ENCODE measurements around the gene SFXN4. TPM values are rescaled to one million over a fixed set of nuclear protein-coding genes. Genes with fewer than 3 reads are reported as not detected.
"Not testable (repeated sequence)": the region's sequence is repeated elsewhere in the genome, so short reads cannot be mapped to it uniquely, and the experiment has no call there.

The SFXN4 gene
- total RNA-seq, 1 experiment from 2014 or later: 83.4 TPM

- DNase-seq (ENCODE audit: low spot score): no peak
Observed at GRCh38 chr10:119190954-119191785, 25.7 kb upstream of the SFXN4 start.

GRCh38 chr10:119190353-119190752 lies 24.8 kb upstream of the SFXN4 start:
- peak; percentile 88 for DNase-seq (ENCODE audit: low spot score)

DNA sequence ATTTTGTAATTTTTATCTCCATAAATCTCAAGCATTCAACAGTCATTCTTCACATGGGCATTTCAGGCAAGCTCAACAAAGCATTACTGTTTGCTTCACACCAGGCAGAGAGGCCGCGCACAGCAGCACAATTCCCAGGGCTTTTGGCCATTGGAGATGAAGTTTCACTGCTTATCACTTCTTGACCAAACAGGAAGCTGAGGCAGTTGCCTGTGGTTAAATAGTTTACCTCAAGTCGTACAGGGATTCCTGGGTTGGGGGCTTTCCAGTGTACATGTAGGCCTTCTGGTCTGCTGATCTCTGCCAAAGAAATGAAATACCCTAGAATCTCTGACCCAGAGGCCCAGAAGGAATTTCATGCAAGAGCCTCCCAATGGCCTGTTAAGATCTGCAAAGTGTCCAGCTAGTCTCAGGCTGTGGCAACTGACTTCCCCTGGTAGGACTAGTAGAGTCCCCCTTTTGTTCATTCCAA lies 24.3 kb upstream of the SFXN4 start:
- peak; percentile 87 for DNase-seq (ENCODE audit: low spot score)

DNA sequence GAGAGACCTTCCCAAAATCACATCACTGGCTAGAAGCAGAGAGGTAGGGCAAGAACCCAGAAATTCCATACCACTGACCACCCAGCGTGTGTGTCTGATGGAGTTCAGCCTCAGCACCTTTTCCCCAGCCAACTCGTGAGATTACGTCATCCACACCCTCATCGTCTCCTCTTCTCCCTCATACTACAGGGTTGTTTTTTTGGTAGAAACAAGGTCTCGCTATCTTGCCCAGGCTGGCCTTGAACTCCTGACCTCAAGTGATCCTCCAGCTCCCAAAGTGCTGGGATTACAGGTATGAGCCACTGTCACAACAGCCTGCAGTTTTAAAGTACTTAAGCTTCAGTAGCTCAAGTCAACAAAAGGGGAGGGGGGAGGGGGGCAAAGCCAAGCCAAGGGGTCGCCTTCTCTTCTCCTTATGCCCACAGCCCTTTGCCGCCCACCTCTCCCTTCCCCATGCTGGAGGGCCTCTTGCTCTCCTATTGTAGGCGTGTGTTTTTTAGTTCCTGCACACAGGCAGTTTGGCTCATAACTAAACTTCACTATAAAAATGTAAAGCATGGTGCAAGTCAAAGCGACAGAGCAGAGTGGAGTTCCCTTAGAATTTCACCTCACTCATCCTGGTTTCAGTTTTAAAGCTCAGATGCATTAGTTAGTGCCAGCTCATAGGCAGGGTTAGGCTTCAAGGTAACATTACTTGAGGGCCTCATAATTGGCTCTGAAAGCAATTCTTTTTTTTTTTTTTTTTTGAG lies 18.3 kb upstream of the SFXN4 start:
- no peak for DNase-seq (ENCODE audit: low spot score)

DNA sequence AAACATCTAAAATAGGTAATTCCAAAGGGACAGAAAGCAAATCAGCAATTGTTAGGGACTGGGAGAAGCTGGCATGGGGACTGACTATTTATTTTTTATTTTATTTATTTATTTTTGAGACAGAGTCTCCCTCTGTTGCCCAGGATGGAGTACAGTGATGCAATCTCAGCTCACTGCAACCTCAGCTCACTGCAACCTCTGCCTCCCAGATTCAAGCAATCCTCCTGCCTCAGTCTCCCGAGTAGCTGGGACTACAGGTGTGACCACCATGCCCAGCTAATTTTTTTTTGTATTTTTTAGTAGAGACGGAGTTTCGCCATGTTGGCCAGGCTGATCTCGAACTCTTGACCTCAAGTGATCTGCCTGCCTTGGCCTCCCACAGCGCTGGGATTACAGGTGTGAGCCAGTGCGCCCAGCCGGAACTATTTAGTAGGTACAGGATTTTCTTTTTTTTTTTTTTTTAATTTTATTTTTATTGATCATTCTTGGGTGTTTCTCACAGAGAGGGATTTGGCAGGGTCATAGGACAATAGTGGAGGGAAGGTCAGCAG lies 15.4 kb upstream of the SFXN4 start:
- not testable (repeated sequence) for DNase-seq (ENCODE audit: low spot score)

DNA sequence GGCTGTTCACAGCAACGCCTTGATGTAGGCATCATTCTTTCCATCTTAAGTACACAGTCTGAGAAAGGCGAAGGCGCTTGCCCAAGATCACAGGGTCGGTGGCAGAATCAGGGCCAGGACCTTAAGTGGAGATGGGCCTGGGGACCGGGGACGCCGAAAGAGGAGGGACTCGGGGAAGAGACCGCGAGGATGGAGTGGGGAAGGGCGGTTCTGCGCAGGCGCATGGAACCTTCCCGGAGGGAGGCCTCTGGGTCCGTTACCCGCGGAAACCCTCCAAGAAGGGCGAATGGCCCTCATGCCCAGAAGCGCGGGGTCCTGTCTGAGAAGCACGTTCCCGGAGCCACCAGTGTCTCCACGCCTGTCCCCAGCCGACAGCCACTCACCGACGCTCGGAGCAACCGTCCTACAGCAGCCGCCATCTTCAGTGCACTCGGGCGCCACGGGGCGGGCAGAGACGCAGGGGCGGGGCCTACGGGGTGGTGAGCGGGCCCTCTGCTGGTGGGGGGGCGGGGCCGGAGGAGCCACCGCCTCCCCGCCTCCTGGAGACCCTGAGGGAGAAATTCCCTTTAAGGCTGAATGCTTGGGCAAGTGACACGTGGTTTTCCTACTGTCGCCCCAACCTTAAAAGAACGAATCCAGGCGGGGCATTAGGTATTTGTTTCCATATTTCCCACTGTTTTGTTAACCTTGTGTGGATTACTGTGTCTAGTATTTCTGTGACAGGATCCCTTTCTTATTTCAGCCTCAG lies 13.0 kb upstream of the SFXN4 start, which contains the start of gene PRDX3:
TSS of gene PRDX3 (minus strand) at position 441 of the 748 bp plus-strand sequence. CDS start at position 419, 22 bp downstream.
- DNase-seq (ENCODE audit: low spot score): peak; percentile 87

- no peak for DNase-seq (ENCODE audit: low spot score)
Observed at GRCh38 chr10:119177708-119178371, 12.3 kb upstream of the SFXN4 start.

GRCh38 chr10:119176166-119176565 lies 10.7 kb upstream of the SFXN4 start:
- no peak for DNase-seq (ENCODE audit: low spot score)

GRCh38 chr10:119174109-119174508 lies 8.6 kb upstream of the SFXN4 start:
- no peak for DNase-seq (ENCODE audit: low spot score)

- DNase-seq (ENCODE audit: low spot score): no peak
Observed at GRCh38 chr10:119167041-119167440, 1.5 kb upstream of the SFXN4 start.

GRCh38 chr10:119166564-119166963 lies 1.1 kb upstream of the SFXN4 start:
- DNase-seq (ENCODE audit: low spot score): no peak

DNA sequence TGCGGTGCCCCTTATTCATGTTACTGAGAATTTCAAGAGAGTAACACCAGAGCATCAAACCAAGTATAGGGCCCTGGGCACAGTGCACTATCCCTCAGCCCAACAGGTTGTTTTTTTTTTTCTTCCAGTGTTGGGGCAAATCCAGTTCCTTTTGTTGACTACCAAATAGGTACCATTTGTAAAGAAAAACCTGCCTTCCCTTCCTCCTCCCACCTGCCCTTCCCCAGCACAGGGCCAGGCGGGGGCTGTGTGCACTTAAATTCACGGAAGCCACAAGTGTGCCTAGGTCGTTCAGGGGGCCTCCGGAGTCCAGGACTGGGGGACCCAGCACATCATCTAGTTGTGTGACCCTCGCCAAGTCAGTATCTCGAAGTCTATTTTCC lies 595 bp upstream of the SFXN4 start:
- DNase-seq (ENCODE audit: low spot score): no peak

GRCh38 chr10:119162452-119163092 lies 2.9 kb downstream of the SFXN4 start:
- DNase-seq (ENCODE audit: low spot score): no peak

DNA sequence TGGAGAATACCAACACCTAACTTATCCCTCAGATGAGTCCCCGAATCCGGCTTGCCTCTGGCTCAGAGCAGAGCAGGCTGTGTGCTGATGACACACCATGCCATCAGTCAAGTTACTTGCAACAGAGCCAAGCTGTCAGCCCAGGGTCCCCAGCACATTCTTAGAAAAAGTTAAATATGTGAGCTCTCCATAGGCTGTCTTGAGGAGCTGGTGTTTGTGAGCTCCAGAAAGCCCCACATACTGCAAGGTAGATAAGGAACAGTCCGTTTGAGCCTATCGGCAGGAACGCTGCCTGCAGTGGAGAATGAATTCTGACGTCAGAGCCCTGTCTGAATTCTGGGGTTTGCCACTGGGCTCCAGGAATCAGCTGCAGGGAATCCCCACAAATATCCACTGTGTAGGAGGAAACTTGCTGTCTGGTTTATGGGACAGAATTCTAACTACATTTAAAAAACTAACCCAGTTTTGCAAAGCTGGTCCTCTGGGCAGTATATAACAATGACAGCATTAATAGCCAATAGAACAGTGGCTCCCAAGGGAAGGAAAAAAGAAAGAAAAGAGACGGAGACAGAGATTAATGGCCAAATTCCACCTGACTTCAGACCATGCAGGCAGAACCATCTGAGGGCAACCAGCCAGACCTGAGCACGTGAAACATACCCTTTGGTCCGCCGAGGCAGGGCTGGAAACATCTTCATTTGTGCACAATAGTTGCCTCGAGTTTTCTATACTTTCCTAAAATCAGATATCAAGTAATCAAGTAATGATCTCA lies 3.6 kb downstream of the SFXN4 start:
- DNase-seq (ENCODE audit: low spot score): no peak

GRCh38 chr10:119159332-119159731 lies 6.2 kb downstream of the SFXN4 start:
- no peak for DNase-seq (ENCODE audit: low spot score)

- DNase-seq (ENCODE audit: low spot score): no peak
Observed at GRCh38 chr10:119153661-119154060, 11.9 kb downstream of the SFXN4 start.

DNA sequence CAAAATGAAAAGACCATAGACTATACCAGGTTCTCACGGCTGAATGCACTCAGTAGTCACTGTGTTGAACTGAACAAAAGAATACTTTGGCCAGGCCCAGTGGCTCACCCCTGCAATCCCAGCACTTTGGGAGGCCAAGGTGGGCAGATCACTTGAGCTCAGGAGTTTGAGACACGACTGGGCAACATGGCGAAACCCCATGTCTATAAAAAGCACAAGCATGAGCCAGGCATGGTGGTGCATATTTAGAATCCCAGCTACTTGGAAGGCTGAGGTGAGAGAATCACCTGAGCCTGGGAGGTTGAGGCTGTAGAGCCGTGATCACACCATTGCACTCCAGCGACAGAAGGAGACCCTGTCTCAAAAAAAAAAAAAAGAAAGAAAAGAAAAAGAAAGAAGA lies 12.5 kb downstream of the SFXN4 start:
- DNase-seq (ENCODE audit: low spot score): no peak

GRCh38 chr10:119151601-119152000 lies 13.9 kb downstream of the SFXN4 start:
- not testable (repeated sequence) for DNase-seq (ENCODE audit: low spot score)

DNA sequence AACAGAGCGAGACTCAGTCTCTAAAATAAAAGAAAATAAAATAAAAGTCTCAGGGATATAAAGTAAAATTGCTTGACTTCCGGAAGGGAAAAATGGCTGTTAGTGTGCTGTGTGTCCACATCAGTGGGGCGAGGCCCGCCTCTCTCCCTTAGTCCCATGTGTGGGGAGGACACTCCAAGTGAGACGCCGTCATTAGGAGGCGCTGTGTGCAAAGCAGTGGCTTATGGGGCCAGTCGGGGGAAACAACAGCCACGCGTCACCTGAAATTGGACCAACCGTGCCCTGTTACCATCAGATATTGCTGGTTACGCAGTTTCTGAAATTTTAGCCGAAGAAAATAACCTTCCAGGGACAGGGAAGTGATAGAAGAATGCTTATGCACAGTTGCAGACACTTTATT lies 15.8 kb downstream of the SFXN4 start:
- DNase-seq (ENCODE audit: low spot score): no peak

GRCh38 chr10:119149157-119149556 lies 16.4 kb downstream of the SFXN4 start:
- no peak for DNase-seq (ENCODE audit: low spot score)

Data from H4 (cell line).